ENCODE results near the gene SUGP1.

The SUGP1 gene

DNA sequence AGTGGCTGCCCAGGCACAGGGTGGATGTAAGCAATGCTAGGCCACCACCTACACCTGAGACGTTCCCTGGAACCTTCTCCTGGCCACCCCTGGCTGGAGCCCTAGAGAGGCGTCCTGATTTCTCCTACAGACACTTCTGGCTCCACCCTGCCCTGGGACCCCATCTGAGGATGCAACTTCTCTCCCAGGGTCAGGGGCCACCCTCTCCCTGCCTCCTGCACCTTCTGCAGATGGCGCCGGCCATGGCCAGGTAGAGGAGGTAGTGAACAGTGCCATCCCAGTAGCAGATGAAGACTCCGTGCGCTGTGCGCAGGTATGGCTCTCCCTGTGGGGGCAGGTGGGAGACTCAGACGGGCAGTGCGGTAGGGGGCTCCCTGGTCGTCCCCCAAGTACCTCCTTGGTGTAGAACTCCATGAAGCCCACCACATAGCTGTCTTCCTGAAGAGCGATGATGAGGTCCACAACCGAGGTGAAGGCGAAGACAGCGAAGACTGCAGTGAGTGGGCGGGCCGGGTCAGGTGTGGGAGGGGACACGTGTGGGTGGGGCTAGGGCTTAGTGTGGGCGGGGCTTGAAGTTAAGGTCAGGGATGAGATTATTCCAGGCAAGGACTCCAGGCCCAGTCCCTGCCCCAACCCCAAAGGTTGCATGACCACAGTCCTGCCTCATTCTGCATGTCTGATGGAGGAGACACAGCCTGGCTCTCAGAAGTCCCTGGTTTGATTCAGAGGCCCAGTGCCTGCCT lies 50.2 kb downstream of the SUGP1 start:
- no peak for TF ChIP-seq POLR2AphosphoS5 (IDR thresholded peaks at IDR 0.05; ENCODE audit: low read depth, low read length)
- no peak for TF ChIP-seq TAF1 (IDR thresholded peaks at IDR 0.05; ENCODE audit: borderline replicate concordance, low read depth, low read length)
- no peak for TF ChIP-seq POLR2A (IDR thresholded peaks at IDR 0.05; ENCODE audit: low read depth, low read length)
- DNase-seq (ENCODE audit: insufficient read length) = peak; percentile 3
- no peak for FAIRE-seq

DNA sequence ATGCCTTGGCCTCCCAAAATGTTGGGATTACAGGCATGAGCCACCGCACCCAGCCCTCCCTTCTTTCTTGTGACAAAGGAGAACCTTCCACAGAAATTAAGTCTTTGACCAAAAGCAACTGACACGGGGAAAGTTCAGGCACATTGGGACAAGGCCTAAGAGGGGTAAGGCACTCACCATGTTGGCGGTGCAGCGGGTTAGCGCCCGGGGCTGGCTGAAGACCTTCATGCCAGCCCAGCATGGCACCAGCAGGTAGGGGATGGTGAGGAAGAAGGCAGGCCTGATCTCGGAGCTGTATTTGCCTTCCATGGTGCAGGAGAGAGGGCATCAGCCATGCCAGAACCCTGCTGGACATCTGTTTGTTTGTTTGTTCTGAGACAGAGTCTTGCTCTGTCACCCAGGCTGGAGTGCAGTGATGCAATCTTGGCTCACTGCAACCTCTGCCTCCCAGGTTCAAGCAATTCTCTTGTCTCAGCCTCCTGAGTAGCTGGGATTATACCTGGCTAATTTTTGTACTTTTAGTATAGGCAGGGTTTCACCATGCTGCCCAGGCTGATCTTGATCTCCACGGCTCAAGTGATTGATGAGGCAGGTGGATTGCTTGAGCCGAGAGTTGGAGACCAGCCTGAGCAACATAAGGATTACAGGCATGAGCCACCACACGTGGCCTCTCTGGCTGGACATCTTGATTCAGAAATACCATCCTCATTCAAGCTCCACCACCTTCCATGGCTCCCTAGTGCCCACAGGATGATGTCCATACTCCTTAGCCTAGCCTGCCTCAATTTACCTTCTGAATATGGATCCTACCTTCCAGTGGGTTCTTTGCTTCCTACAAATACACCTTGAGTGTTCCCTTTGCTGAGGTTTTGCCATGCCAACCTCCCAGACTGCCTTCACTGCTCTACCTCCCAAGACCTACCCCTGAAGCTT lies 51.6 kb downstream of the SUGP1 start:
- TF ChIP-seq TAF1 (IDR thresholded peaks at IDR 0.05; ENCODE audit: borderline replicate concordance, low read depth, low read length) (no peak), POLR2A (IDR thresholded peaks at IDR 0.05; ENCODE audit: low read depth, low read length) (no peak), POLR2AphosphoS5 (IDR thresholded peaks at IDR 0.05; ENCODE audit: low read depth, low read length) (no peak)
- DNase-seq (ENCODE audit: insufficient read length) (no peak), FAIRE-seq (no peak)

DNA sequence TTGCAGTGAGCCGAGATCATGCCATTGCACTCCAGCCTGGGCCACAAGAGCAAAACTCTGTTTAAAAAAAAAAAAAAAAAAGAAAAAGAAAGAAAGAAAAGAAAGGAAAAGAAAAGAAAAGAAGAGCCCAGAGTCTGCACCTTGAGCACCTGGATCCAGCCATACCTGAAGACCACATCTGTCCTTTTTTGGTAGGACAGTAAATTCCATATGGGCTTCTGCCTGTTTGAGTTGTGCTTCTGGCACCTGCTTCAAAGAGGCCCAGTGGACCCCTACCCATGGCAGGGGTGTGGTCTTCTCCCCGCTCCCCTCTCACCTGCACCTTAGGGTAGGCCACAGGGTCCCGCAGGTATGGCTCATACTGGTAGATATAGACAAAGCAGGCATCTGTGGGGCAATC lies 53.0 kb downstream of the SUGP1 start:
- DNase-seq (ENCODE audit: insufficient read length) = no peak
- TF ChIP-seq POLR2A (IDR thresholded peaks at IDR 0.05; ENCODE audit: low read depth, low read length) (no peak), TAF1 (IDR thresholded peaks at IDR 0.05; ENCODE audit: borderline replicate concordance, low read depth, low read length) (no peak), POLR2AphosphoS5 (IDR thresholded peaks at IDR 0.05; ENCODE audit: low read depth, low read length) (no peak)
- no peak for FAIRE-seq

DNA sequence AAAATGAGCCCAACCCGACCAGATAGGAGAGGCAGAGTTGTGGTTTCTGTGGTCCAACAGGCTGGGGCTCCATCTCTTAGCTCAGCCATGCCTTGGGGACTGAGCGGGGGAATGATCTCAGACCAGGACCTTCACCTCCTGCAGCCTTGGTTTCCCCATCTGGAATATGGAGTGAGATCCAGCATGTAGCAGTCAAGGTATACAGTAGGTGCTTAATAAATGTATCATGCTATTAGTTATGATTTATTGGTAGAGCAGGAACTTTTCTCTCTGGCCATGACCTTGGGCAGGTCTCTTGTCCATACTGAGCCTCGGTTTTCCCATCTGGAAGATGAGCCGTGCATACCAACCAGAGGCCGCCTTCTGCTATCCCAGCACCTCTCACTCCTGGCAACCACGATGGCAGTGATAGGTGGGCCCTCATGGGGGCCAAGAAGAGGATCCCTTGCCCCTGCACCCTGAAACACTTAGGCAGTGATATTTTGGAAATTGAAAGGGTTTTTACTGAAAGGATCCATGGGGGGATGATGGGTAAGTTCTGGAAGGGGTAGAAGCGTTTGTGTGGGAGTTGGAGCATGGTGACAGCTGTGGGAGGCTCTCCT lies 56.3 kb downstream of the SUGP1 start:
- DNase-seq (ENCODE audit: insufficient read length) (no peak), FAIRE-seq (no peak)
- TF ChIP-seq POLR2A (IDR thresholded peaks at IDR 0.05; ENCODE audit: low read depth, low read length) (no peak), TAF1 (IDR thresholded peaks at IDR 0.05; ENCODE audit: borderline replicate concordance, low read depth, low read length) (no peak), POLR2AphosphoS5 (IDR thresholded peaks at IDR 0.05; ENCODE audit: low read depth, low read length) (no peak)

DNA sequence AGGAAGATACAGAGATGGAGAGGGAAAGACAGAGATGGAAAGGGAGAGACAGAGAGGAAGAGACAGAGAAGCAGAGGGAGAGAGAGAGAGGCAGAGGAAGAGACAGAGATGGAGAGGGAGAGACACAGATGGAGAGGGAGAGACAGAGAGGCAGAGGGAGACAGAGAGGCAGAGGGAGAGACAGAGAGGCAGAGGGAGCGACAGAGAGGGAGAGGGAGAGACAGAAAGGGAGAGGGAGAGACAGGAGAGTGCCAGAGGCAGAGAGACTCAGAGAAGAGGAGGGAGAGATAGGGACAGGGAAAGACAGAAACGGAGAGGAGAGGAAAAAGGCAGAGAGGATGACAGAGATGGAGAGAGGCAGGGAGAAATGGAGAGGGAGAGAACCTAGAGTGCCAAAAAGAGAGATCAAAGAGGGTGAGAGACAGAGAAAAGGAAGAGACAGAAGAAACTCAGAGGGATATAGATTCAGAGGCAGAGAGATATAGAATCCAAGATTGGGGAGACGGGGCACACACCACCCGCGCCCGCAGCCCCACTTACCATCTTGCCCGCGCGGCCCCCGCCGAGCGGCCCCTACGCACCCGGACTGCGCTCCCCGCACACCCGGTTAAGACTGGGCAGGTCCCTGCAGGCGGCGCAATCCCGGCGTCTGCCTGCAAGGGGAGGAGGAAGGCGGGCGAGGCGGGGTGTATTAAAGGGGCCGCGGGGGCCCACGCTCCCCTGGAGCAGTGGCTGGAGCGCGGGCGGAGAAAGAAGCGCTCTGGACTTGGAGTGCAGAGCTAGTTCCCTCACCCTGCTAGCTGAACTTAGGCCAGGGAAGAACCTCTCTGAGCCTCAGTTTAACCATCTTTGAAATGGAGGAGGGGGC lies 57.9 kb downstream of the SUGP1 start:
- TF ChIP-seq TAF1 (IDR thresholded peaks at IDR 0.05; ENCODE audit: borderline replicate concordance, low read depth, low read length) = no peak
- TF ChIP-seq POLR2A (IDR thresholded peaks at IDR 0.05; ENCODE audit: low read depth, low read length) = no peak
- TF ChIP-seq POLR2AphosphoS5 (IDR thresholded peaks at IDR 0.05; ENCODE audit: low read depth, low read length) = no peak
- DNase-seq (ENCODE audit: insufficient read length) (no peak), FAIRE-seq (no peak)

DNA sequence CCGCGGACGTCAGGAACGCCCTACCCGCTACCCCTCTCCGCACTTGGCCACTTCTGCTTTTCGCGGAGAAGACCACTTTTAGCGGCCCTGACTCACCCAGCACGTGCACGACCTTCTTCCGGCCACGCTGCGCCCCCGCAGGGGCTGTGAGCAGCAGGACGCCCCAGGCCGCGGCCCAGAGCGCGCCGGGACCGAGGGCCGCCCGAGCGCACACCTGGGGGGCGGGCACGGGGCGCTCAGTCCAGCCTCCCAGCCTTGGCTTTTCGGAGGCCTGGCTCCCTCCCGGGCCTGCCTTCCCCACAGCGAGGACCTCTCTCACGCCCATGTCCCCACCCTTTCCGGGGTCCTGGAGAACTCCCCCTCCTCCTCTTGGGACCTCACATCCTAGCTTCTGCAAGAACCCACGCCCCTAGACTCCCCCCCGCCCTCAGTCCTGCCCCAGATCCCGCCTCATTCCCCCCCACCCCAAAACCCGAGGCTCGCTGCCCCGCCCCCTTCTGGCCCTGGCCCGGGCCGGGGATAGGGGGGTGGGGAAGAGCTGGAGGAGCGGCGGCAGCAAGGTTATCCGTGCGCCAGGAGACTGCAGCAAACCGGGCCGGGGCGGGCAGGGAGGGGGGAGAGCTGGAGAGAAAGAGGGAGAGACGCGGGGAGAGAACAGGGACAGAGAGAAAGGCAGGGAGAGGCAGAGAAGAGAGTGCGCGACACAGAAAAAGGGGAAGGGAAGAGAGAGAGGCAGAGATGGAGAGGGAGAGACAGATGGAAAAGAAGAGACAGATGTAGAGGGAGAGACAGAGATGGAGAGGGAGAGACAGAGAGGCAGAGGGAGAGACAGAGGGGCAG lies 58.7 kb downstream of the SUGP1 start:
- DNase-seq (ENCODE audit: insufficient read length) (no peak), FAIRE-seq (no peak)
- TF ChIP-seq TAF1 (IDR thresholded peaks at IDR 0.05; ENCODE audit: borderline replicate concordance, low read depth, low read length) (no peak), POLR2A (IDR thresholded peaks at IDR 0.05; ENCODE audit: low read depth, low read length) (no peak), POLR2AphosphoS5 (IDR thresholded peaks at IDR 0.05; ENCODE audit: low read depth, low read length) (no peak)

DNA sequence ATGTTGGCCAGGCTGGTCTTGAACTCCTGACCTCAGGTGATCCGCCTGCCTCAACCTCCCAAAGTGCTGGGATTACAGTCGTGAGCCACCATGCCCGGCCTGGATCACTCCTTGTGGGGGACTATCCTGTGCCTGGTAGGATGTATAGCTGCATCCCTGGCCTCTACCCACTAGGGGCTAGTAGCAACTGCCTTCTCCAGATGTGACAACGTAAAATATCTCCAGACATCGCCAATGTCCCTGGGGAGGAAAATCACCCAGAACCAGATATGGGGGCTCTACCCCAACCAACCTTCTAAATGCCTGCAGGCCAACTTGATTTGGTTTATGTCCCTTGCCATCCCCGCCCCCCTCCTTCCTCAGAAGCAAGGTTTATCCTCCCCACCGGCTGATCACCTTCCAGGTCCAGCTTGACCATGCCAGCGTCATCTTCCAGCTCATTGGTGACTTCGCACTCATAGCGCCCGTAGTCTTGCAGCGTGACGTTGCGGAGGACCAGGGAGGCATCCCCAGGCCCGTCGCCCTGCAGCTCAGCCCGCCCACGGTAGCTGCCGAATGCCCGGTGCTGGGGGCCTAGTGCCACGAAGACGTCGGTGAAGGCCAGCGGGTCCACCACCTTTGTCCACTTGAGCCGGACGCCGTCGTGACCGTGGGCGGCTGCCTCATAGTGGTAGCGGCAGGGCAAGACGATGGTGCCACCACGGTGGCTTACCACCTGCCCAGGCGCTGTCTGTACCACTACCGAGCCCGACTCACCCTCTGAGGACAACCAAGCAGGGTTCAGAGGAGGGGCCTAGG lies 59.7 kb downstream of the SUGP1 start:
- FAIRE-seq (no peak), DNase-seq (ENCODE audit: insufficient read length) (no peak)
- TF ChIP-seq POLR2A (IDR thresholded peaks at IDR 0.05; ENCODE audit: low read depth, low read length) (no peak), POLR2AphosphoS5 (IDR thresholded peaks at IDR 0.05; ENCODE audit: low read depth, low read length) (no peak), TAF1 (IDR thresholded peaks at IDR 0.05; ENCODE audit: borderline replicate concordance, low read depth, low read length) (no peak)

DNA sequence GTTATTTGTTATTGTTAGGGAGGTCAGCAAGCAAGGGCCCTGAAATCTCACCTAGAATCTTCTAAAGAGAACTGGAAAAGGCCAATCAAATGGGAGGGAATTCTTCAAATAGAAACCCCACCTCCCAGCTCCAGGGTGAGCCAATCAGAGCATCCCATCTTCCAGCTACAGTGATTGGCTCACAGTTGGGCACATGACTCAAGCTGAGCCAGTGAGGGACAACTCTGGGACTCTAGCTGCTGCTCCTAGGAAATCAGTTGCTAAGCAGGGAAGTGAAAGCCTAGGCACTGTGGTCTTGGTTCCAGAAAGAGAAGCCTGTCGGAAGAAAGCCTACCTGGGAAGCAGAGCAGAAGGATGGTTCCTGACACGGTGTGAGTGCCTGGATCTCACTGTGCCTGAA lies 60.6 kb downstream of the SUGP1 start:
- DNase-seq (ENCODE audit: insufficient read length) = no peak
- no peak for FAIRE-seq
- TF ChIP-seq TAF1 (IDR thresholded peaks at IDR 0.05; ENCODE audit: borderline replicate concordance, low read depth, low read length) (no peak), POLR2AphosphoS5 (IDR thresholded peaks at IDR 0.05; ENCODE audit: low read depth, low read length) (no peak), POLR2A (IDR thresholded peaks at IDR 0.05; ENCODE audit: low read depth, low read length) (no peak)

DNA sequence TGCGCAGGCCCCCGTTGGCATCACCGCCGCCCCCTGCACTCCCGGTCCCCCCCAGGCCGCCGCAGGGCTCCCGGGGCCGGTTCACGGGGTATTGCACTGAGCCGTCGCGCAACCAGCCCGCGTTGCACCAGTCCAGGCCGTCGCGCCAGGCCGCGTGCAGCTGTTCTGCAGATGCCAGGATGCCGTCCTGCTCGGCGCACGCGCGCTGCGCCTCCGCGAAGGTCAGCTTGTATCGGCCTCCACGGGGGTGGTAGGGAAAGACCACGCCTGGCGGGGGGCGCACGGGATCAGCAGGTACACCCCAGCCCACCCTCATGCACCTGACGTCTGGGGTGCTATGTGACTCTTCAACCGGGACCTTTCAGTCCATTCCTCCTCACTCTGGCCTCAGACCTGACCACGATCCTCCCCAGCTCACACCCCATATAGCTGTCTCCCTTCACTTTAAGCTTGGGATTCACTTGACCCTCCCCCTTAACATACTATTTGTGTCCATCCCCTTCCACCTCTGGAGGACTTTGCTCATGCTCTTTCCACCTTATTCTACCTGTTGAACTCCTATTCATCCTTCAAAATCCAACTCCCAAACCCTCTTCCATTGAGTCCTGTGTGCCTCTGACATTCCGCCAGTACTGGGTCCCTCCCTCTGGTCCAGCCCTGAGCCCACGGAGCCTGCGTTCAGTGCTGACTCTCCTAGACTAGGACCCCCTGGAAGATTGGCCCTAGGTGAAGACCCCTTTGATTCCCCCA lies 61.5 kb downstream of the SUGP1 start:
- FAIRE-seq = no peak
- DNase-seq (ENCODE audit: insufficient read length) = no peak
- TF ChIP-seq TAF1 (IDR thresholded peaks at IDR 0.05; ENCODE audit: borderline replicate concordance, low read depth, low read length) = no peak
- no peak for TF ChIP-seq POLR2AphosphoS5 (IDR thresholded peaks at IDR 0.05; ENCODE audit: low read depth, low read length)
- TF ChIP-seq POLR2A (IDR thresholded peaks at IDR 0.05; ENCODE audit: low read depth, low read length) = no peak
